HCT116 (cell line): Measurements from ENCODE around the gene MALRD1. TPM values are rescaled to one million over a fixed set of nuclear protein-coding genes. Genes with fewer than 3 reads are reported as not detected.

Source experiments
- ATAC-seq: fragments of 200-7000 bp; cut with Tn5 transposase; 2 replicates; pipeline ENCODE4 v1.9.1; 2020; ENCODE audit warnings: mild to moderate bottlenecking, moderate library complexity
- BruUV-seq: library from RNA; stranded (reverse); fragments of 400-500 nt; replicated peaks from 2 replicates; lab custom pipeline; 2021; lab: Mats Ljungman, UMichigan
- CTCF ChIA-PET: fragments of 300-600 bp; sonication (Branson Sonifier 250); formaldehyde crosslinking; loops from one replicate; lab custom pipeline; 2021; ENCODE audit warnings: antibody characterized with exemption; lab: Charles Lee
- POLR2A ChIA-PET: fragments of 300-600, 350-600 bp; sonication (Branson Sonifier 250); formaldehyde crosslinking; loops from one replicate; lab custom pipeline; 2021; ENCODE audit warnings: antibody characterized with exemption; lab: Charles Lee
- RAD21 ChIA-PET, 2 experiments: fragments of 300-600 bp; sonication (Branson Sonifier 250); formaldehyde crosslinking; loops; one replicate each; lab custom pipeline; 2023; ENCODE audit warnings: low total read pairs in 2 of 2; ENCODE audit not compliant: uncharacterized antibody in 2 of 2, unreplicated experiment in 2 of 2, low non-redundant PET in 1 of 2; lab: Charles Lee
- DNase-seq: peaks from one replicate; pipeline ENCODE4 v3.0.0-alpha.2; 2010; ENCODE audit warnings: low read depth, low spot score
- H2AFZ ChIP-seq: fragments of 200-600 bp; shearing (Covaris generic), sonication (generic); 2 replicates; pipeline ENCODE4 v1.6.1; 2017; ENCODE audit warnings: low read depth, mixed run types, mixed read lengths, antibody characterized with exemption, low read length; ENCODE audit not compliant: poor library complexity, severe bottlenecking
- H3K27ac ChIP-seq: 2 replicates; pipeline ENCODE4 v1.5.1; 2012; ENCODE audit warnings: low read depth, low read length
- H3K27me3 ChIP-seq: fragments of 200-600 bp; sonication (generic); 2 replicates; pipeline ENCODE4 v1.6.1; 2016; ENCODE audit warnings: mixed run types, low read length, mixed read lengths; ENCODE audit not compliant: insufficient read depth
- H3K36me3 ChIP-seq, 2 experiments: fragments of 200-500 bp in 1 of 2; fragments of 200-600 bp in 1 of 2; sonication (Bioruptor generic) in 1 of 2; sonication (generic) in 1 of 2; 2 replicates each; pipeline versions ENCODE4 v1.5.1 to v1.6.1; 2014 to 2016; ENCODE audit warnings: low read length in 2 of 2, inconsistent platforms in 1 of 2, mixed read lengths in 1 of 2, mixed run types in 1 of 2; ENCODE audit not compliant: insufficient read depth in 2 of 2, control insufficient read depth in 1 of 2
- H3K4me1 ChIP-seq, 2 experiments: fragments of 200-600 bp in 1 of 2; sonication (generic) in 1 of 2; 2 replicates each; pipeline versions ENCODE4 v1.5.1 to v1.6.1; 2012 to 2017; ENCODE audit warnings: low read length in 2 of 2, inconsistent platforms in 1 of 2, mild to moderate bottlenecking in 1 of 2, mixed read lengths in 1 of 2, mixed run types in 1 of 2, moderate library complexity in 1 of 2; ENCODE audit not compliant: insufficient read depth in 2 of 2, control insufficient read depth in 1 of 2
- H3K4me2 ChIP-seq: fragments of 200-600 bp; sonication (generic); 2 replicates; pipeline ENCODE4 v1.6.1; 2017; ENCODE audit warnings: mixed run types, low read length, mixed read lengths
- H3K4me3 ChIP-seq, 2 experiments: fragments of 200-600 bp in 1 of 2; sonication (generic) in 1 of 2; replicated peaks in 1 of 2; 2 replicates each; pipeline ENCODE4 v1.5.1; 2011 to 2016; ENCODE audit warnings: low read length in 2 of 2, control low read depth in 1 of 2, low read depth in 1 of 2, mild to moderate bottlenecking in 1 of 2, mixed read lengths in 1 of 2, mixed run types in 1 of 2
- H3K79me2 ChIP-seq: fragments of 200-600 bp; sonication (generic); 2 replicates; pipeline ENCODE4 v1.6.1; 2017; ENCODE audit warnings: mild to moderate bottlenecking, mixed run types, low read length, moderate library complexity, mixed read lengths; ENCODE audit not compliant: insufficient read depth
- H3K9ac ChIP-seq: fragments of 200-600 bp; sonication (generic); 2 replicates; pipeline ENCODE4 v1.6.1; 2016; ENCODE audit warnings: low read length, mixed read lengths
- H3K9me2 ChIP-seq: fragments of 200-600 bp; sonication (generic), shearing (Covaris generic); 2 replicates; pipeline ENCODE4 v1.6.1; 2017; ENCODE audit warnings: mixed run types, mild to moderate bottlenecking, moderate library complexity; ENCODE audit not compliant: insufficient read depth
- H3K9me3 ChIP-seq, 2 experiments: fragments of 200-500 bp in 1 of 2; fragments of 200-600 bp in 1 of 2; sonication (Bioruptor generic) in 1 of 2; sonication (generic) in 1 of 2; 2 replicates each; pipeline ENCODE4 v1.6.1; 2014 to 2017; ENCODE audit warnings: low read length in 2 of 2, mixed read lengths in 2 of 2, inconsistent platforms in 1 of 2, low read depth in 1 of 2, mild to moderate bottlenecking in 1 of 2, mixed run types in 1 of 2, moderate library complexity in 1 of 2; ENCODE audit not compliant: control insufficient read depth in 1 of 2, insufficient read depth in 1 of 2
- H4K20me1 ChIP-seq: fragments of 200-600 bp; sonication (generic), shearing (Covaris generic); 2 replicates; pipeline ENCODE4 v1.6.1; 2017; ENCODE audit warnings: mixed run types, mild to moderate bottlenecking, moderate library complexity; ENCODE audit not compliant: insufficient read depth
- EGR1 ChIP-seq: IDR thresholded peaks from 2 replicates; pipeline ENCODE4 v1.6.1; 2012; ENCODE audit warnings: low read depth
- ELF1 ChIP-seq: IDR thresholded peaks from 2 replicates; pipeline ENCODE4 v1.6.1; 2012; ENCODE audit warnings: low read depth, borderline replicate concordance
- EZH2 ChIP-seq: fragments of 200-600 bp; sonication (generic); IDR thresholded peaks from 2 replicates; pipeline ENCODE4 v1.6.1; 2017; ENCODE audit warnings: antibody characterized with exemption, mixed run types
- FOSL1 ChIP-seq: IDR thresholded peaks from 2 replicates; pipeline ENCODE4 v1.6.1; 2012; ENCODE audit warnings: low read depth
- JUND ChIP-seq: IDR thresholded peaks from 2 replicates; pipeline ENCODE4 v1.6.1; 2012
- POLR2AphosphoS5 ChIP-seq: IDR thresholded peaks from 2 replicates; pipeline ENCODE4 v1.6.1; 2011; ENCODE audit warnings: mild to moderate bottlenecking, low read depth, low read length, moderate library complexity
- RAD21 ChIP-seq: IDR thresholded peaks from 2 replicates; pipeline ENCODE4 v1.6.1; 2012; ENCODE audit warnings: low read depth, mild to moderate bottlenecking
- SIN3A ChIP-seq: IDR thresholded peaks from 2 replicates; pipeline ENCODE4 v1.6.1; 2012; ENCODE audit warnings: low read depth
- SP1 ChIP-seq: IDR thresholded peaks from 2 replicates; pipeline ENCODE4 v1.6.1; 2012; ENCODE audit warnings: low read depth
- YY1 ChIP-seq: IDR thresholded peaks from 2 replicates; pipeline ENCODE4 v1.6.1; 2011; ENCODE audit warnings: low read length, low read depth, moderate library complexity, mild to moderate bottlenecking; ENCODE audit not compliant: insufficient replicate concordance; ENCODE audit errors: extremely low read depth
- intact Hi-C: fragments of 100-400 bp; cut with micrococcal nuclease; formaldehyde crosslinking; loops from 2 replicates; pipeline ENCODE4 v1.10.0; 2022
- total RNA-seq: library from RNA; stranded (reverse); gene quantifications from one replicate; pipeline ENCODE4 v1.2.1, GENCODE V29; 2021; ENCODE audit not compliant: unreplicated experiment
- TF ChIP-seq, protein P1 (sequence below): IDR thresholded peaks from 2 replicates; pipeline ENCODE4 v1.6.1; 2011; ENCODE audit warnings: mild to moderate bottlenecking, low read length, moderate library complexity; ENCODE audit not compliant: insufficient replicate concordance; ENCODE audit errors: extremely low read depth

MALRD1 gene
- total RNA-seq, 1 experiment from 2014 or later: not detected

DNA sequence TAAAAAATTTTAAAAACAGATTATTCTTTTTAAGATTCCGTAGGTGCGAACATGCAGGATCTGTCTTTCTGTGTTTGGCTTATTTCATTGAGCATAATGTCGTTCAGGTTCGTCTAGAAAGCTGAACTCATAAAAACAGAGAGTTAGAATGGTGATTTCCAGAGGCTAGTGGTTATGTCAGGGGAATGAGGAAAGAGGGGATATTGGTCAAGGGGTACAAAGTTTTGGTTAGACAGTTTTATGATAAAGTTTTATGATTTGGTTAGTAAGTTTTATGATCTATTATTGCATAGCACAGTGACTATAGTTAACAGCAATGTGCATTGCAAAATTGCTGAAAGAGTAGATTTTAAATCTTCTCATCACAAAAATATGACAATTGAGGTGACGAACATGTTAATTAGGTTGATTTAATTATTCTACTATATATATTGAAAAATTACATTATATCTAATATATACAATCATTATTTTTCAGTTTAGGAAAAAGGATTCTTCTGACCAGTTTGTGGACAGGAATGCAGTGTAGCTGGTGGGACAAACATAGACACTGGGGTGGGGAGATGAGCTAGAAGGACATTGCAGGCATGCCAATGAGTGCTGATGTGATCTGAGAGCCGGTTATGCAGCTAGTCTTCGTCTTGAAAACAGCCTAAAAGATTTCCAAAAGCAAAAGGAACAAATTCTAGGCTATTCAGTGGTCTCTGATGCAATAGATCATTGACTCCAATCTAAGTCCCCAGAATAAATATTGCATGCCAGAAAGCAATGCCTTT is 31.3 kb upstream of the MALRD1 start:
- H3K27me3 ChIP-seq: no peaks in the 10 kb centered on the region
- ChIA-PET CTCF (no interaction called here), RAD21 (no interaction called here), POLR2A (no interaction called here)
- H3K4me3 ChIP-seq: no peak overlapping the region
- ATAC-seq: no peak
- H3K9me2 ChIP-seq: no peaks in the 10 kb centered on the region
- no peaks in the 10 kb centered on the region for H3K4me1 ChIP-seq
- H3K36me3 ChIP-seq: no peaks in the 10 kb centered on the region
- peaks cover 12 to 19% of the 10 kb centered on the region in 2 experiments; a peak in 2 of 4 replicates for H3K9me3 ChIP-seq
- DNase-seq: no peak
- BruUV-seq: no TSS peak
- TF ChIP-seq, protein P1, sequence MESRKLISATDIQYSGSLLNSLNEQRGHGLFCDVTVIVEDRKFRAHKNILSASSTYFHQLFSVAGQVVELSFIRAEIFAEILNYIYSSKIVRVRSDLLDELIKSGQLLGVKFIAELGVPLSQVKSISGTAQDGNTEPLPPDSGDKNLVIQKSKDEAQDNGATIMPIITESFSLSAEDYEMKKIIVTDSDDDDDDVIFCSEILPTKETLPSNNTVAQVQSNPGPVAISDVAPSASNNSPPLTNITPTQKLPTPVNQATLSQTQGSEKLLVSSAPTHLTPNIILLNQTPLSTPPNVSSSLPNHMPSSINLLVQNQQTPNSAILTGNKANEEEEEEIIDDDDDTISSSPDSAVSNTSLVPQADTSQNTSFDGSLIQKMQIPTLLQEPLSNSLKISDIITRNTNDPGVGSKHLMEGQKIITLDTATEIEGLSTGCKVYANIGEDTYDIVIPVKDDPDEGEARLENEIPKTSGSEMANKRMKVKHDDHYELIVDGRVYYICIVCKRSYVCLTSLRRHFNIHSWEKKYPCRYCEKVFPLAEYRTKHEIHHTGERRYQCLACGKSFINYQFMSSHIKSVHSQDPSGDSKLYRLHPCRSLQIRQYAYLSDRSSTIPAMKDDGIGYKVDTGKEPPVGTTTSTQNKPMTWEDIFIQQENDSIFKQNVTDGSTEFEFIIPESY: no peak
- no peak for TF ChIP-seq SP1
- no peak for TF ChIP-seq JUND
- TF ChIP-seq SIN3A: no peak
- no peak for TF ChIP-seq FOSL1
- no peak for TF ChIP-seq RAD21
- TF ChIP-seq YY1: no peak
- no peak for TF ChIP-seq ELF1
- no peak for TF ChIP-seq EGR1
- TF ChIP-seq EZH2: no peak
- no peak for TF ChIP-seq POLR2AphosphoS5
- no peak overlapping the region for H3K4me2 ChIP-seq
- no peaks in the 10 kb centered on the region for H4K20me1 ChIP-seq
- H3K27ac ChIP-seq: no peak overlapping the region
- no peak overlapping the region for H2AFZ ChIP-seq
- no peaks in the 10 kb centered on the region for H3K79me2 ChIP-seq
- intact Hi-C loops: no loop called here
- no peak overlapping the region for H3K9ac ChIP-seq
